Activated CD8-positive, alpha-beta memory T cell treated with anti-CD3 and anti-CD28 coated beads, Interleukin-2, amount 50 U/mL, for 48 hours (primary cell): ENCODE data around the gene FAM216B.
"Not testable (repeated sequence)": the region's sequence is repeated elsewhere in the genome, so short reads cannot be mapped to it uniquely, and the experiment has no call there.

Experiments used
- DNase-seq: peaks from one replicate; pipeline ENCODE4 v3.0.0-alpha.2; 2020

Gene FAM216B

GRCh38 chr13:42781352-42781751, at the start of gene FAM216B:
TSS of gene FAM216B (plus strand) at chr13:42781584. CDS start at chr13:42784068, 2,484 bp downstream.
- DNase-seq: no peak

GRCh38 chr13:42732073-42732472, 49.3 kb upstream of the FAM216B start:
- no peak for DNase-seq

GRCh38 chr13:42733046-42733445, 48.3 kb upstream of the FAM216B start:
- DNase-seq: no peak

GRCh38 chr13:42735010-42735409, 46.4 kb upstream of the FAM216B start:
- DNase-seq: no peak

GRCh38 chr13:42740753-42741152, 40.6 kb upstream of the FAM216B start:
- no peak for DNase-seq

- no peak for DNase-seq
These were observed 39.5 kb upstream of the FAM216B start for GRCh38 chr13:42741914-42742313.

GRCh38 chr13:42745655-42746054, 35.7 kb upstream of the FAM216B start:
- no peak for DNase-seq

- no peak for DNase-seq
These were observed 34.5 kb upstream of the FAM216B start for GRCh38 chr13:42746866-42747265.

GRCh38 chr13:42747399-42747873, 33.9 kb upstream of the FAM216B start:
- no peak for DNase-seq

- no peak for DNase-seq
These were observed 30.6 kb upstream of the FAM216B start for GRCh38 chr13:42750794-42751193.

GRCh38 chr13:42751693-42752092, 29.7 kb upstream of the FAM216B start:
- DNase-seq: no peak

GRCh38 chr13:42752731-42753130, 28.7 kb upstream of the FAM216B start:
- no peak for DNase-seq

- DNase-seq: no peak
These were observed 27.7 kb upstream of the FAM216B start for GRCh38 chr13:42753697-42754096.

GRCh38 chr13:42754801-42755510, 26.4 kb upstream of the FAM216B start:
- DNase-seq: no peak

GRCh38 chr13:42757678-42758420, 23.5 kb upstream of the FAM216B start:
- DNase-seq: no peak

GRCh38 chr13:42758515-42758914, 22.9 kb upstream of the FAM216B start:
- no peak for DNase-seq

GRCh38 chr13:42760951-42761350, 20.4 kb upstream of the FAM216B start:
- DNase-seq: no peak

GRCh38 chr13:42762251-42762650, 19.1 kb upstream of the FAM216B start:
- no peak for DNase-seq

GRCh38 chr13:42762917-42763316, 18.5 kb upstream of the FAM216B start:
- DNase-seq: no peak

GRCh38 chr13:42766016-42766415, 15.4 kb upstream of the FAM216B start:
- no peak for DNase-seq

GRCh38 chr13:42769650-42770049, 11.7 kb upstream of the FAM216B start:
- no peak for DNase-seq

GRCh38 chr13:42776558-42776957, 4.8 kb upstream of the FAM216B start:
- not testable (repeated sequence) for DNase-seq

GRCh38 chr13:42777467-42777866, 3.9 kb upstream of the FAM216B start:
- no peak for DNase-seq

GRCh38 chr13:42780044-42780443, 1.3 kb upstream of the FAM216B start:
- no peak for DNase-seq
